Neural progenitor cell (in vitro differentiated cells): ENCODE data around the gene MAPK1. TPM values are rescaled to one million over a fixed set of nuclear protein-coding genes. Genes with fewer than 3 reads are reported as not detected.

Experiments
- DNase-seq: peaks from one replicate; pipeline ENCODE4 v3.0.0-alpha.2; 2016; ENCODE audit warnings: low spot score
- H2AFZ ChIP-seq: fragments of 200-600 bp; sonication (generic); replicated peaks from 2 replicates; pipeline ENCODE4 v1.6.1; 2016; ENCODE audit warnings: antibody characterized with exemption
- H3F3A ChIP-seq: fragments of 200-600 bp; sonication (generic); 2 replicates; pipeline ENCODE4 v1.6.1; 2016; ENCODE audit warnings: antibody characterized with exemption, low read depth
- H3K27ac ChIP-seq: fragments of 200-600 bp; sonication (generic); 2 replicates; pipeline ENCODE4 v1.5.1; 2016; ENCODE audit warnings: mild to moderate bottlenecking
- H3K27me3 ChIP-seq: fragments of 200-600 bp; sonication (generic); 2 replicates; pipeline ENCODE4 v1.6.1; 2016; ENCODE audit warnings: mild to moderate bottlenecking, moderate library complexity
- H3K36me3 ChIP-seq: fragments of 200-600 bp; sonication (generic); 2 replicates; pipeline ENCODE4 v1.5.1; 2016
- H3K4me1 ChIP-seq: fragments of 200-600 bp; sonication (generic); 2 replicates; pipeline ENCODE4 v1.6.1; 2016; ENCODE audit warnings: mixed run types
- H3K4me2 ChIP-seq: fragments of 200-600 bp; sonication (generic); 2 replicates; pipeline ENCODE4 v1.6.1; 2016
- H3K4me3 ChIP-seq: fragments of 200-600 bp; sonication (generic); 2 replicates; pipeline ENCODE4 v1.5.1; 2016
- H3K79me2 ChIP-seq: fragments of 200-600 bp; sonication (generic); 2 replicates; pipeline ENCODE4 v1.6.1; 2016; ENCODE audit warnings: low read depth
- H3K9ac ChIP-seq: fragments of 200-600 bp; sonication (generic); 2 replicates; pipeline ENCODE4 v1.6.1; 2016
- H3K9me3 ChIP-seq: fragments of 200-600 bp; sonication (generic); 2 replicates; pipeline ENCODE4 v1.5.1; 2016; ENCODE audit warnings: low read depth
- H4K20me1 ChIP-seq: fragments of 200-600 bp; sonication (generic); 2 replicates; pipeline ENCODE4 v1.6.1; 2016; ENCODE audit warnings: low read depth
- H3K27ac Mint-ChIP-seq: 3 replicates; pipeline ENCODE4 v1.8.0; 2021; ENCODE audit warnings: mixed read lengths
- H3K27me3 Mint-ChIP-seq: 2 replicates; pipeline ENCODE4 v1.8.0; 2022; ENCODE audit warnings: low read depth, mild to moderate bottlenecking, inconsistent platforms, moderate library complexity, mixed read lengths; ENCODE audit not compliant: insufficient read depth
- H3K36me3 Mint-ChIP-seq: 3 replicates; pipeline ENCODE4 v1.8.0; 2021; ENCODE audit warnings: mixed read lengths
- H3K4me1 Mint-ChIP-seq: 3 replicates; pipeline ENCODE4 v1.8.0; 2021; ENCODE audit warnings: mixed read lengths
- H3K4me3 Mint-ChIP-seq: 3 replicates; pipeline ENCODE4 v1.8.0; 2021; ENCODE audit warnings: mild to moderate bottlenecking, moderate library complexity, mixed read lengths
- H3K9me3 Mint-ChIP-seq: 3 replicates; pipeline ENCODE4 v1.8.0; 2020; ENCODE audit warnings: mixed read lengths
- EZH2 ChIP-seq: fragments of 200-600 bp; sonication (generic); IDR thresholded peaks from 2 replicates; pipeline ENCODE4 v1.6.1; 2017; ENCODE audit warnings: antibody characterized with exemption, mild to moderate bottlenecking, moderate library complexity
- EZH2phosphoT487 ChIP-seq: fragments of 200-600 bp; sonication (generic); IDR thresholded peaks from 2 replicates; pipeline ENCODE4 v1.6.1; 2017; ENCODE audit warnings: antibody characterized with exemption
- total RNA-seq: library from RNA; depleted of rRNA; stranded (reverse); fragments of >200 nt; gene quantifications from 2 replicates; pipeline ENCODE4 v1.2.3, GENCODE V29; 2015; ENCODE audit warnings: low replicate concordance
- TF ChIP-seq, protein P1 (sequence below): fragments of 200-600 bp; sonication (generic); IDR thresholded peaks from 2 replicates; pipeline ENCODE4 v1.5.1; 2017; ENCODE audit warnings: antibody characterized with exemption, mild to moderate bottlenecking

Gene MAPK1
- total RNA-seq, 1 donor from 2014 or later, result 61.4 TPM

- no peaks in the 10 kb centered on the region for H3K79me2 ChIP-seq
- H2AFZ ChIP-seq, result no peak overlapping the region
- no peak overlapping the region for H3K9ac ChIP-seq
- H3K4me3 ChIP-seq, result no peak overlapping the region
- no peak overlapping the region for H3K4me2 ChIP-seq
- H3K27me3 ChIP-seq, result no peaks in the 10 kb centered on the region
- no peaks in the 10 kb centered on the region for H3K36me3 ChIP-seq
- peaks cover 4% of the 10 kb centered on the region for H3F3A ChIP-seq
- Mint-ChIP-seq H3K27me3 (peaks cover 4% of the 10 kb centered on the region), H3K27ac (peak overlapping the region; percentile 23), H3K4me1 (peaks cover 12% of the 10 kb centered on the region), H3K9me3 (no peaks in the 10 kb centered on the region), H3K36me3 (peaks cover 20% of the 10 kb centered on the region), H3K4me3 (no peak overlapping the region)
- H3K27ac ChIP-seq, result no peak overlapping the region
- H3K4me1 ChIP-seq, result no peaks in the 10 kb centered on the region
- H3K9me3 ChIP-seq, result no peaks in the 10 kb centered on the region
- TF ChIP-seq EZH2 (no peak), EZH2phosphoT487 (no peak)
- TF ChIP-seq, protein P1, sequence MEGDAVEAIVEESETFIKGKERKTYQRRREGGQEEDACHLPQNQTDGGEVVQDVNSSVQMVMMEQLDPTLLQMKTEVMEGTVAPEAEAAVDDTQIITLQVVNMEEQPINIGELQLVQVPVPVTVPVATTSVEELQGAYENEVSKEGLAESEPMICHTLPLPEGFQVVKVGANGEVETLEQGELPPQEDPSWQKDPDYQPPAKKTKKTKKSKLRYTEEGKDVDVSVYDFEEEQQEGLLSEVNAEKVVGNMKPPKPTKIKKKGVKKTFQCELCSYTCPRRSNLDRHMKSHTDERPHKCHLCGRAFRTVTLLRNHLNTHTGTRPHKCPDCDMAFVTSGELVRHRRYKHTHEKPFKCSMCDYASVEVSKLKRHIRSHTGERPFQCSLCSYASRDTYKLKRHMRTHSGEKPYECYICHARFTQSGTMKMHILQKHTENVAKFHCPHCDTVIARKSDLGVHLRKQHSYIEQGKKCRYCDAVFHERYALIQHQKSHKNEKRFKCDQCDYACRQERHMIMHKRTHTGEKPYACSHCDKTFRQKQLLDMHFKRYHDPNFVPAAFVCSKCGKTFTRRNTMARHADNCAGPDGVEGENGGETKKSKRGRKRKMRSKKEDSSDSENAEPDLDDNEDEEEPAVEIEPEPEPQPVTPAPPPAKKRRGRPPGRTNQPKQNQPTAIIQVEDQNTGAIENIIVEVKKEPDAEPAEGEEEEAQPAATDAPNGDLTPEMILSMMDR, result peak; percentile 68
- peaks cover 38% of the 10 kb centered on the region for H4K20me1 ChIP-seq
- DNase-seq, result peak; percentile 80
These were observed 154.6 kb downstream of the MAPK1 start for GRCh38 chr22:21712751-21713427.

GRCh38 chr22:21711851-21712250 lies 155.6 kb downstream of the MAPK1 start:
- Histone ChIP-seq H3K4me1 (no peaks in the 10 kb centered on the region), H3K4me2 (no peak overlapping the region), H3K9me3 (no peaks in the 10 kb centered on the region), H3K4me3 (no peak overlapping the region), H2AFZ (no peak overlapping the region), H3K36me3 (no peaks in the 10 kb centered on the region), H3K9ac (no peak overlapping the region), H3F3A (peaks cover 4% of the 10 kb centered on the region), H3K79me2 (no peaks in the 10 kb centered on the region), H3K27ac (no peak overlapping the region), H3K27me3 (no peaks in the 10 kb centered on the region), H4K20me1 (peaks cover 35% of the 10 kb centered on the region)
- peaks cover 4% of the 10 kb centered on the region for H3K27me3 Mint-ChIP-seq
- no peaks in the 10 kb centered on the region for H3K9me3 Mint-ChIP-seq
- H3K36me3 Mint-ChIP-seq, result peaks cover 20% of the 10 kb centered on the region
- H3K4me1 Mint-ChIP-seq, result peaks cover 12% of the 10 kb centered on the region
- no peak overlapping the region for H3K4me3 Mint-ChIP-seq
- no peak for DNase-seq
- TF ChIP-seq EZH2 (no peak), EZH2phosphoT487 (no peak)
- TF ChIP-seq, protein P1, result no peak
- no peak overlapping the region for H3K27ac Mint-ChIP-seq

DNA sequence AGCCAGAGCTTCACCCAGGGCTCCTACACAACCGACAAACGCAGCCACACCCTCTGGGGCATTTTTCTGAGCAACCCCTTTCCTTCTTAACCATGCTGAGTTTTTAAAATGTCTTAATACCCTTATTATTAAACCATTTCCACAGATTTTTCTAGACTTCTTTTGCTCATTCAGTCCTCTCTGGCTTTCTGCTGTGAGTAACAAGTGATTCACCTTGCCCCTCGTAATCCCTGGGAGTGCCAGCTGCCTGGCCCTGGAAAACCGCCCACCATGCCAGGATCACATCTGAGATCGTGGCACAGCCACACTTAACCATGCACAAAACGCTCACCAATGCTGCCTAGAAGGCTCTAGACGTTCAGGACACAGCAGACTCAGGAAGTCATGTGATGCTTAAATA lies 157.3 kb downstream of the MAPK1 start:
- H3K36me3 ChIP-seq, result no peaks in the 10 kb centered on the region
- H3K4me2 ChIP-seq, result no peak overlapping the region
- Mint-ChIP-seq H3K4me1 (peaks cover 12% of the 10 kb centered on the region), H3K36me3 (peaks cover 20% of the 10 kb centered on the region), H3K9me3 (no peaks in the 10 kb centered on the region), H3K4me3 (no peak overlapping the region), H3K27ac (no peak overlapping the region), H3K27me3 (peaks cover 4% of the 10 kb centered on the region)
- no peaks in the 10 kb centered on the region for H3K4me1 ChIP-seq
- H3K27me3 ChIP-seq, result no peaks in the 10 kb centered on the region
- no peak overlapping the region for H3K4me3 ChIP-seq
- H3F3A ChIP-seq, result peaks cover 4% of the 10 kb centered on the region
- H3K27ac ChIP-seq, result no peak overlapping the region
- TF ChIP-seq EZH2 (no peak), EZH2phosphoT487 (no peak)
- TF ChIP-seq, protein P1, result no peak
- no peaks in the 10 kb centered on the region for H3K79me2 ChIP-seq
- H3K9ac ChIP-seq, result no peak overlapping the region
- H2AFZ ChIP-seq, result no peak overlapping the region
- no peaks in the 10 kb centered on the region for H3K9me3 ChIP-seq
- no peak for DNase-seq
- H4K20me1 ChIP-seq, result peaks cover 34% of the 10 kb centered on the region
